Small intestine (tissue), 7 donors: Measurements from ENCODE around the gene CD300A. TPM values are rescaled to one million over a fixed set of nuclear protein-coding genes. Genes with fewer than 3 reads are reported as not detected.
A peak's percentile ranks its signal among the peaks of the same experiment; 100 is the strongest.
"Not testable (repeated sequence)": the region's sequence is repeated elsewhere in the genome, so short reads cannot be mapped to it uniquely, and the experiment has no call there.

Experiments used
- DNase-seq, 2 donors: peaks; one replicate each; pipeline versions ENCODE4 v3.0.0 to v3.0.0-alpha.2; 2013
- FAIRE-seq: peaks from 2 replicates; lab custom pipeline; 2012; peaks lifted over from hg19 to GRCh38; lab: Jason Lieb, UNC
- H3K27ac ChIP-seq, 3 donors: one replicate each; pipeline ENCODE4 v1.5.1; 2013; ENCODE audit warnings: low read length in 2 of 3, mild to moderate bottlenecking in 2 of 3, control low read depth in 1 of 3, inconsistent platforms in 1 of 3, low read depth in 1 of 3, moderate library complexity in 1 of 3
- H3K27me3 ChIP-seq, 3 donors: one replicate each; pipeline ENCODE4 v1.6.1; 2013; ENCODE audit warnings: low read length in 3 of 3, inconsistent platforms in 1 of 3; ENCODE audit not compliant: control insufficient read depth in 3 of 3, insufficient read depth in 3 of 3
- H3K36me3 ChIP-seq, 3 donors: one replicate each; pipeline ENCODE4 v1.6.1; 2013; ENCODE audit warnings: low read length in 3 of 3, inconsistent platforms in 1 of 3, low read depth in 1 of 3, mild to moderate bottlenecking in 1 of 3, moderate library complexity in 1 of 3; ENCODE audit not compliant: control insufficient read depth in 3 of 3, insufficient read depth in 2 of 3
- H3K4me1 ChIP-seq, 3 donors: one replicate each; pipeline ENCODE4 v1.6.1; 2013; ENCODE audit warnings: low read length in 2 of 3, inconsistent platforms in 1 of 3, low read depth in 1 of 3, mild to moderate bottlenecking in 1 of 3, moderate library complexity in 1 of 3; ENCODE audit not compliant: control insufficient read depth in 3 of 3, insufficient read depth in 2 of 3
- H3K4me3 ChIP-seq, 3 donors: one replicate each; pipeline ENCODE4 v1.5.1; 2013; ENCODE audit warnings: low read length in 3 of 3, control low read depth in 1 of 3, inconsistent platforms in 1 of 3, low read depth in 1 of 3, mild to moderate bottlenecking in 1 of 3, moderate library complexity in 1 of 3
- H3K9me3 ChIP-seq, 2 donors: one replicate each; pipeline ENCODE4 v1.6.1; 2013; ENCODE audit warnings: low read depth in 1 of 2, low read length in 1 of 2; ENCODE audit not compliant: control insufficient read depth in 2 of 2, insufficient read depth in 1 of 2
- WGBS, 3 donors: extraction: QIAGEN DNeasy Blood & Tissue Kit; methylation state at CpG; one replicate each; pipeline ENCODE4 v1.1.7; 2013; 5-methylcytosine and 5-hydroxymethylcytosine counted together
- polyA plus RNA-seq, 4 donors: library from polyadenylated mRNA; stranded (reverse) in 3 of 4; unstranded in 1 of 4; fragments of 200-250 nt in 3 of 4; fragments of 120-200 nt in 1 of 4; gene quantifications; one replicate each; pipeline versions ENCODE4 v1.2.1 to v1.2.3, GENCODE V29; 2013
- donor health status: healthy with polysubstance abuse.
- donor health status: control.
- donor health status: control.
- donor health status: Bipolar disorder and iron deficiency.
- donor health status: healthy.

Gene CD300A
- polyA plus RNA-seq, 4 donors = 1.1 to 5.9 (median 5.4) TPM

GRCh38 chr17:74508156-74508555 is 41.7 kb downstream of the CD300A start:
- H3K27ac ChIP-seq = no peak overlapping the region
- no peaks in the 10 kb centered on the region for H3K36me3 ChIP-seq
- no peak overlapping the region for H3K4me3 ChIP-seq
- FAIRE-seq (no peak), DNase-seq (no peak)
- H3K27me3 ChIP-seq = no peaks in the 10 kb centered on the region
- H3K9me3 ChIP-seq = no peaks in the 10 kb centered on the region
- H3K4me1 ChIP-seq = no peaks in the 10 kb centered on the region

DNA sequence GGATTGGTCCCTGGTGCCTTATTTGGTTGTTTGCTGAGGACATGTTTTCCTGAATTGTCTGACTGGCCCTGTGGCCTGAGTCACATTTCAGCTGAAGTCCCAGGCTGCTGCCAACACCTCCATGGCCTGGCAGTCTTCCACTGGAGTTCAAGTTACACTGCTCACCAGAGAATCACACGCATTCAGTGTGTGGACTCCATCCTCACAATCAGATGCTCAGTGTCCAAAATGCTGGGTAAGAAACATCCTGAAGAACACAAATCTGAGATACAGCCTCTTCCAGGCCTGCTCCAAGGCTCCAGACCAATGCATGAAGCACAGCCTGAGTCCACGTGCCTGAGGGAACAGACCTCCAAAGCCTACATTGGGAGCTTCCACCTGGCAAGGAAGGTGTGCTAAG is 45.6 kb downstream of the CD300A start:
- FAIRE-seq = no peak
- Histone ChIP-seq H3K4me3 (no peak overlapping the region), H3K4me1 (no peaks in the 10 kb centered on the region), H3K9me3 (peaks cover 0 to 6% of the 10 kb centered on the region in 2 donors), H3K36me3 (no peaks in the 10 kb centered on the region), H3K27me3 (peaks cover 0 to 3% (median 0%) of the 10 kb centered on the region in 3 donors), H3K27ac (peak overlapping the region in 1 of 3 donors; percentile 19)
- no peak for DNase-seq
- 73 to 83% (median 78%) methylated on average over 2 of the region's 2 CpGs for WGBS, 3 donors

GRCh38 chr17:74512624-74513091 is 46.2 kb downstream of the CD300A start:
- DNase-seq (no peak), FAIRE-seq (no peak)
- no peak overlapping the region for H3K27ac ChIP-seq
- H3K27me3 ChIP-seq = peaks cover 0 to 3% (median 0%) of the 10 kb centered on the region in 3 donors
- H3K4me1 ChIP-seq = no peaks in the 10 kb centered on the region
- H3K9me3 ChIP-seq = peaks cover 0 to 6% of the 10 kb centered on the region in 2 donors
- 67 to 75% (median 72%) methylated on average over 7 of the region's 7 CpGs for WGBS, 3 donors
- H3K4me3 ChIP-seq = no peak overlapping the region
- H3K36me3 ChIP-seq = no peaks in the 10 kb centered on the region

GRCh38 chr17:74513987-74514631 is 47.7 kb downstream of the CD300A start:
- peaks cover 0 to 3% (median 0%) of the 10 kb centered on the region in 3 donors for H3K27me3 ChIP-seq
- H3K9me3 ChIP-seq = peaks cover 0 to 6% of the 10 kb centered on the region in 2 donors
- no peaks in the 10 kb centered on the region for H3K36me3 ChIP-seq
- DNase-seq (peak in 1 of 2 donors; percentile 14), FAIRE-seq (no peak)
- no peaks in the 10 kb centered on the region for H3K4me1 ChIP-seq
- H3K4me3 ChIP-seq = no peak overlapping the region
- WGBS, 3 donors = 46 to 100% (median 72%) methylated on average over 3 of the region's 3 CpGs
- H3K27ac ChIP-seq = no peak overlapping the region

GRCh38 chr17:74514632-74515334 is 48.3 kb downstream of the CD300A start:
- H3K36me3 ChIP-seq = no peaks in the 10 kb centered on the region
- H3K27ac ChIP-seq = no peak overlapping the region
- H3K27me3 ChIP-seq = peaks cover 0 to 3% (median 0%) of the 10 kb centered on the region in 3 donors
- no peak for FAIRE-seq
- H3K4me1 ChIP-seq = no peaks in the 10 kb centered on the region
- DNase-seq = no peak
- no peak overlapping the region for H3K4me3 ChIP-seq
- peaks cover 0 to 6% of the 10 kb centered on the region in 2 donors for H3K9me3 ChIP-seq
- 87 to 95% (median 93%) methylated on average over 10 of the region's 10 CpGs for WGBS, 3 donors

- H3K27me3 ChIP-seq = peaks cover 0 to 3% (median 0%) of the 10 kb centered on the region in 3 donors
- peaks cover 0 to 6% of the 10 kb centered on the region in 2 donors for H3K9me3 ChIP-seq
- H3K36me3 ChIP-seq = no peaks in the 10 kb centered on the region
- 50 to 76% (median 61%) methylated on average over 4 of the region's 4 CpGs for WGBS, 3 donors
- H3K4me3 ChIP-seq = no peak overlapping the region
- no peak overlapping the region for H3K27ac ChIP-seq
- no peaks in the 10 kb centered on the region for H3K4me1 ChIP-seq
- DNase-seq (no peak), FAIRE-seq (no peak)
These were observed 49.5 kb downstream of the CD300A start for GRCh38 chr17:74515941-74516340.

DNA sequence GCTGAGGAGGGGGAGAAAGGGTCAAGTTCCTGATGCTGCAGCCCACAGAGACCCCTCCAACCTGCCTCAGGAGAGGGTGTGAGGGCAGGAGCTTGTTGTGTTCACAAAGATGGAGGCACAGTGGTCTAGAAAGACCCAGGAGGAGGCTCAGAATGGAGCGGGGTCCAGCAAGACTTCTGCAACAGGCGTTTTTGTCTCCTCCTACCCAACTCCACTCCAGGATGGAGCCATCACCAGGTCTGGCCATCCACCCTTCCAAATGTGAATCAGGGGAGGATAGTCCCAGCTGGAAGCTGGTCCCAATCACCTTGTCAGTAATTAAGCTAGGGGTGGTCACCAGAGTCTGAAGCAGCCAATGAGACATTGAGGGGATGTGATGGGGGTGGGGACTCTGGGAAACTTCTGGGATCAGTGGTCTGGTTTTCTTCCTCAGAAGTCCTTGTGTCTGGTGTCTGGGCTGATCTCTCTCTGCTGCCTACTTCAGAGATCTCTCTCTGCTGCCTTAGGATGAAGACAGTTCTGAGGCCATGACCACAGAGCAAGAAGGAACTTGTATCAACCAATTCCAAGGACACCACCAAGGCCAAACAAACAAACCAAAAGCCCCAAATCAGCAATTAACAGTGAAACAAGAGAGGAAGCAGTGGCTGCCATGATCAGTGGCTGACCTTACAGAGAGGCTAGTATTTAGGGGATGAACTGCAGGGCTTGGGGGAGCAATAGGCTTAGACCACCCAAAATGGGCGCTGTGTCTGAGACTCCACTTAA is 50.3 kb downstream of the CD300A start:
- H3K4me1 ChIP-seq = no peaks in the 10 kb centered on the region
- H3K27ac ChIP-seq = no peak overlapping the region
- no peaks in the 10 kb centered on the region for H3K36me3 ChIP-seq
- 94 to 95% (median 95%) methylated on average over 3 of the region's 3 CpGs for WGBS, 3 donors
- peaks cover 0 to 3% (median 0%) of the 10 kb centered on the region in 3 donors for H3K27me3 ChIP-seq
- no peak overlapping the region for H3K4me3 ChIP-seq
- no peak for DNase-seq
- peaks cover 0 to 6% of the 10 kb centered on the region in 2 donors for H3K9me3 ChIP-seq
- FAIRE-seq = no peak

- H3K4me3 ChIP-seq, H3K27ac ChIP-seq, FAIRE-seq, DNase-seq, H3K36me3 ChIP-seq, H3K27me3 ChIP-seq, H3K4me1 ChIP-seq: not testable (repeated sequence)
- H3K9me3 ChIP-seq = peaks cover 0 to 12% of the 10 kb centered on the region in 2 donors
- WGBS, 3 donors = 78 to 84% (median 80%) methylated on average over 6 of the region's 6 CpGs
These were observed 52.1 kb downstream of the CD300A start for GRCh38 chr17:74518413-74518981.
